Astrocyte (in vitro differentiated cells and primary cell): ENCODE data around the gene RMND5B. TPM values are rescaled to one million over a fixed set of nuclear protein-coding genes. Genes with fewer than 3 reads are reported as not detected.

Source experiments
- DNase-seq: peaks from one replicate; pipeline ENCODE4 v3.0.0-alpha.2; 2010; ENCODE audit warnings: low read depth
- FAIRE-seq: peaks from 2 replicates; lab custom pipeline; 2011; peaks lifted over from hg19 to GRCh38; lab: Jason Lieb, UNC
- H2AFZ ChIP-seq: 2 replicates; pipeline ENCODE4 v1.6.0; 2012; ENCODE audit warnings: low read depth, low read length, inconsistent platforms
- H3K27ac ChIP-seq: 2 replicates; pipeline ENCODE4 v1.5.1; 2011; ENCODE audit warnings: low read depth, low read length, inconsistent platforms
- H3K27me3 ChIP-seq: 2 replicates; pipeline ENCODE4 v1.6.0; 2011; ENCODE audit warnings: low read length, inconsistent platforms; ENCODE audit not compliant: insufficient read depth
- H3K36me3 ChIP-seq: 2 replicates; pipeline ENCODE4 v1.5.1; 2011; ENCODE audit warnings: low read length, inconsistent platforms; ENCODE audit not compliant: insufficient read depth
- H3K4me1 ChIP-seq: 2 replicates; pipeline ENCODE4 v1.5.1; 2011; ENCODE audit warnings: low read length, inconsistent platforms; ENCODE audit not compliant: insufficient read depth
- H3K4me2 ChIP-seq: 2 replicates; pipeline ENCODE4 v1.6.0; 2012; ENCODE audit warnings: low read length, inconsistent platforms
- H3K4me3 ChIP-seq: 2 replicates; pipeline ENCODE4 v1.5.1; 2011; ENCODE audit warnings: low read depth, mild to moderate bottlenecking, low read length, inconsistent platforms; ENCODE audit not compliant: insufficient read depth
- H3K79me2 ChIP-seq: 2 replicates; pipeline ENCODE4 v1.6.0; 2012; ENCODE audit warnings: mild to moderate bottlenecking, low read length, inconsistent platforms; ENCODE audit not compliant: insufficient read depth
- H3K9ac ChIP-seq: 2 replicates; pipeline ENCODE4 v1.6.0; 2012; ENCODE audit warnings: mild to moderate bottlenecking, low read length, inconsistent platforms
- H3K9me3 ChIP-seq: 2 replicates; pipeline ENCODE4 v1.5.1; 2012; ENCODE audit warnings: low read depth, mild to moderate bottlenecking, low read length, inconsistent platforms; ENCODE audit not compliant: insufficient read depth
- H4K20me1 ChIP-seq: 2 replicates; pipeline ENCODE4 v1.6.0; 2012; ENCODE audit warnings: low read length, inconsistent platforms; ENCODE audit not compliant: insufficient read depth
- H3K27ac Mint-ChIP-seq: one replicate; pipeline ENCODE4 v1.8.0; 2021; ENCODE audit warnings: mild to moderate bottlenecking, mixed read lengths; ENCODE audit not compliant: unreplicated experiment
- H3K27me3 Mint-ChIP-seq: one replicate; pipeline ENCODE4 v1.8.0; 2021; ENCODE audit warnings: low read depth, mixed read lengths; ENCODE audit not compliant: unreplicated experiment
- H3K36me3 Mint-ChIP-seq: one replicate; pipeline ENCODE4 v1.8.0; 2021; ENCODE audit warnings: low read depth, mixed read lengths; ENCODE audit not compliant: unreplicated experiment
- H3K4me1 Mint-ChIP-seq: one replicate; pipeline ENCODE4 v1.8.0; 2021; ENCODE audit warnings: low read depth, mixed read lengths; ENCODE audit not compliant: unreplicated experiment
- H3K4me3 Mint-ChIP-seq: one replicate; pipeline ENCODE4 v1.8.0; 2021; ENCODE audit warnings: mild to moderate bottlenecking, moderate library complexity, mixed read lengths; ENCODE audit not compliant: unreplicated experiment
- H3K9me3 Mint-ChIP-seq: one replicate; pipeline ENCODE4 v1.8.0; 2021; ENCODE audit warnings: mild to moderate bottlenecking, mixed read lengths; ENCODE audit not compliant: unreplicated experiment
- CTCF ChIP-seq: IDR thresholded peaks from 2 replicates; pipeline ENCODE4 v1.5.1; 2011; ENCODE audit warnings: low read depth, mild to moderate bottlenecking, inconsistent platforms, low read length, moderate library complexity; ENCODE audit not compliant: insufficient read depth
- EZH2 ChIP-seq: IDR thresholded peaks from 2 replicates; pipeline ENCODE4 v1.6.1; 2012; ENCODE audit warnings: mild to moderate bottlenecking, low read length, inconsistent platforms; ENCODE audit not compliant: insufficient read depth
- total RNA-seq: library from RNA; stranded (reverse); gene quantifications from 2 replicates; pipeline ENCODE4 v1.2.1, GENCODE V29; 2021

Gene RMND5B
- total RNA-seq, 1 donor from 2014 or later: 14.3 TPM

- H3K36me3 Mint-ChIP-seq: no peaks in the 10 kb centered on the region
Measured at GRCh38 chr5:178198706-178199105, 67.9 kb downstream of the RMND5B start.

GRCh38 chr5:178199581-178200434 is 69.0 kb downstream of the RMND5B start:
- no peak for FAIRE-seq

More at GRCh38 chr5:178198706-178199105, 67.9 kb downstream of the RMND5B start:
- Histone ChIP-seq H3K9me3 (no peaks in the 10 kb centered on the region), H3K27me3 (peaks cover 5% of the 10 kb centered on the region), H3K4me2 (no peak overlapping the region), H2AFZ (no peak overlapping the region), H3K36me3 (no peaks in the 10 kb centered on the region), H3K4me3 (no peak overlapping the region), H3K9ac (no peak overlapping the region), H3K4me1 (peaks cover 5% of the 10 kb centered on the region), H3K79me2 (peaks cover under 1% of the 10 kb centered on the region), H3K27ac (no peak overlapping the region), H4K20me1 (no peaks in the 10 kb centered on the region)
- H3K27ac Mint-ChIP-seq: no peak overlapping the region
- TF ChIP-seq CTCF (no peak), EZH2 (no peak)
- FAIRE-seq (no peak), DNase-seq (no peak)
- no peak overlapping the region for H3K4me3 Mint-ChIP-seq
- no peaks in the 10 kb centered on the region for H3K9me3 Mint-ChIP-seq
- peaks cover 9% of the 10 kb centered on the region for H3K4me1 Mint-ChIP-seq
- peaks cover 15% of the 10 kb centered on the region for H3K27me3 Mint-ChIP-seq

More at GRCh38 chr5:178199581-178200434, 69.0 kb downstream of the RMND5B start:
- peaks cover 8% of the 10 kb centered on the region for H3K4me1 ChIP-seq
- H3K36me3 Mint-ChIP-seq: no peaks in the 10 kb centered on the region
- no peak overlapping the region for H3K4me3 ChIP-seq
- TF ChIP-seq CTCF (no peak), EZH2 (no peak)
- H3K9ac ChIP-seq: no peak overlapping the region
- no peak overlapping the region for H2AFZ ChIP-seq
- H3K4me1 Mint-ChIP-seq: peaks cover 9% of the 10 kb centered on the region
- H3K27me3 ChIP-seq: peaks cover 2% of the 10 kb centered on the region
- H3K4me2 ChIP-seq: no peak overlapping the region
- no peaks in the 10 kb centered on the region for H3K9me3 ChIP-seq
- no peaks in the 10 kb centered on the region for H4K20me1 ChIP-seq
- H3K27ac Mint-ChIP-seq: peak overlapping the region; percentile 18
- H3K27ac ChIP-seq: no peak overlapping the region
- H3K4me3 Mint-ChIP-seq: no peak overlapping the region
- no peaks in the 10 kb centered on the region for H3K9me3 Mint-ChIP-seq
- H3K79me2 ChIP-seq: peaks cover 9% of the 10 kb centered on the region
- no peak for DNase-seq
- H3K36me3 ChIP-seq: no peaks in the 10 kb centered on the region
- peaks cover 9% of the 10 kb centered on the region for H3K27me3 Mint-ChIP-seq

Other genes with a start within 250 kb of the RMND5B start
- not detected in 2 replicates for gene PROP1, start 134.8 kb upstream of the RMND5B start, total RNA-seq
- gene N4BP3, start 17.5 kb upstream of the RMND5B start, total RNA-seq: 0.75 and 1.3 TPM in 2 replicates
- 135 and 149 TPM in 2 replicates for gene NHP2, start 22.9 kb downstream of the RMND5B start, total RNA-seq
- not detected in 2 replicates for gene GMCL2, start 56.4 kb downstream of the RMND5B start, total RNA-seq
- gene HNRNPAB, start 73.5 kb downstream of the RMND5B start, total RNA-seq: 184 and 199 TPM in 2 replicates
- gene PHYKPL, start 101.8 kb downstream of the RMND5B start, total RNA-seq: 26.5 and 27.5 TPM in 2 replicates